HepG2 (cell line): ENCODE results near the gene CDH23. TPM values are rescaled to one million over a fixed set of nuclear protein-coding genes. Genes with fewer than 3 reads are reported as not detected.

Experiments used
- ATAC-seq: fragments of 200-7000 bp; cut with Tn5 transposase; 3 replicates; pipeline ENCODE4 v1.9.1; 2020; ENCODE audit warnings: mild to moderate bottlenecking, moderate library complexity
- BruUV-seq: library from RNA; stranded (reverse); fragments of 400-500 nt; replicated peaks from 2 replicates; lab custom pipeline; 2021; lab: Mats Ljungman, UMichigan
- CTCF ChIA-PET: fragments of 300-600 bp; formaldehyde crosslinking; extraction: SDS; loops from one replicate; lab custom pipeline; 2021; ENCODE audit warnings: low total read pairs, inconsistent platforms, low intra/inter-chr PET ratio; lab: Yijun Ruan, JAX
- POLR2A ChIA-PET: fragments of 350-600 bp; sonication (Branson Sonifier 250); formaldehyde crosslinking; loops from one replicate; lab custom pipeline; 2020; ENCODE audit warnings: antibody characterized with exemption, inconsistent platforms; lab: Yijun Ruan, JAX
- DNase-seq: peaks from one replicate; pipeline ENCODE4 v3.0.0-alpha.2; 2015; ENCODE audit warnings: low spot score
- FAIRE-seq: peaks from 3 replicates; lab custom pipeline; 2011; peaks lifted over from hg19 to GRCh38; lab: Jason Lieb, UNC
- H2AFZ ChIP-seq: one replicate; pipeline ENCODE4 v1.6.1; 2011; ENCODE audit warnings: low read length, inconsistent platforms
- H3K27ac ChIP-seq: fragments of 300-600 bp; 3 replicates; pipeline ENCODE4 v1.8.0; 2011; ENCODE audit warnings: mixed run types, mild to moderate bottlenecking, mixed read lengths, low read length, inconsistent platforms; ENCODE audit not compliant: insufficient read depth; ENCODE audit errors: extremely low read length
- H3K27me3 ChIP-seq, 2 experiments: fragments of 200-600 bp in 1 of 2; 2 replicates in 1 of 2; 3 replicates in 1 of 2; pipeline versions ENCODE4 v1.6.0 to v1.8.0; 2011; ENCODE audit warnings: low read length in 2 of 2, mild to moderate bottlenecking in 2 of 2, moderate library complexity in 2 of 2, inconsistent platforms in 1 of 2; ENCODE audit not compliant: insufficient read depth in 2 of 2, control insufficient read depth in 1 of 2
- H3K36me3 ChIP-seq, 2 experiments: fragments of 200-600 bp in 1 of 2; replicated peaks in 1 of 2; 2 replicates in 1 of 2; 3 replicates in 1 of 2; pipeline versions ENCODE4 v1.5.1 to v1.8.0; 2011; ENCODE audit warnings: low read length in 2 of 2, inconsistent platforms in 1 of 2; ENCODE audit not compliant: insufficient read depth in 2 of 2, control insufficient read depth in 1 of 2
- H3K4me1 ChIP-seq: 2 replicates; pipeline ENCODE4 v1.5.1; 2012; ENCODE audit warnings: low read length, inconsistent platforms; ENCODE audit not compliant: insufficient read depth
- H3K4me2 ChIP-seq: 2 replicates; pipeline ENCODE4 v1.6.0; 2011; ENCODE audit warnings: low read depth, low read length, inconsistent platforms
- H3K4me3 ChIP-seq, 3 experiments: fragments of 200-600 bp in 1 of 3; sonication (generic), shearing (Covaris generic) in 1 of 3; replicated peaks in 1 of 3; 2 replicates each; pipeline ENCODE4 v1.5.1; 2011 to 2016; ENCODE audit warnings: low read length in 3 of 3, inconsistent platforms in 2 of 3, low read depth in 2 of 3, mild to moderate bottlenecking in 2 of 3, control low read depth in 1 of 3, mixed read lengths in 1 of 3; ENCODE audit not compliant: insufficient read depth in 1 of 3
- H3K79me2 ChIP-seq: one replicate; pipeline ENCODE4 v1.6.1; 2011; ENCODE audit warnings: low read length, inconsistent platforms; ENCODE audit not compliant: insufficient read depth
- H3K9ac ChIP-seq: 2 replicates; pipeline ENCODE4 v1.6.0; 2011; ENCODE audit warnings: mild to moderate bottlenecking, low read depth, low read length, inconsistent platforms; ENCODE audit not compliant: insufficient read depth
- H3K9me3 ChIP-seq: 2 replicates; pipeline ENCODE4 v1.5.1; 2012; ENCODE audit warnings: mild to moderate bottlenecking, low read length
- H4K20me1 ChIP-seq: 2 replicates; pipeline ENCODE4 v1.6.0; 2011; ENCODE audit warnings: inconsistent platforms, mild to moderate bottlenecking, low read length, moderate library complexity; ENCODE audit not compliant: insufficient read depth
- HNF4A ChIP-seq: sonication (generic); formaldehyde crosslinking; IDR thresholded peaks from 2 replicates; pipeline ENCODE4 v1.4.0; 2020; ENCODE audit warnings: missing genetic modification reagents
- KLF12 ChIP-seq: sonication (generic); formaldehyde crosslinking; IDR thresholded peaks from 2 replicates; pipeline ENCODE4 v1.4.0; 2020; ENCODE audit warnings: missing genetic modification reagents, borderline replicate concordance
- MAFF ChIP-seq: IDR thresholded peaks from 2 replicates; pipeline ENCODE4 v1.6.1; 2011; ENCODE audit warnings: low read depth, low read length, improper control_type of control experiment
- MAFK ChIP-seq, 2 experiments: IDR thresholded peaks in 1 of 2; conservative IDR thresholded peaks in 1 of 2; 2 replicates each; pipeline ENCODE4 v1.6.1; 2011; ENCODE audit warnings: improper control_type of control experiment in 2 of 2, low read length in 2 of 2
- MLX ChIP-seq: IDR thresholded peaks from 2 replicates; pipeline ENCODE4 v1.6.1; 2016
- SOX13 ChIP-seq, 3 experiments: fragments of 450-650 bp in 1 of 3; sonication (generic) in 1 of 3; formaldehyde crosslinking in 1 of 3; IDR thresholded peaks in 2 of 3; conservative IDR thresholded peaks in 1 of 3; 2 replicates each; pipeline versions ENCODE4 v1.5.0 to v1.6.1; 2016 to 2020; ENCODE audit warnings: antibody characterized with exemption in 1 of 3, mild to moderate bottlenecking in 1 of 3, missing compliant biosample characterization in 1 of 3, missing genetic modification reagents in 1 of 3, moderate library complexity in 1 of 3
- SOX5 ChIP-seq: IDR thresholded peaks from 2 replicates; pipeline ENCODE4 v1.6.1; 2016; ENCODE audit warnings: borderline replicate concordance
- SOX6 ChIP-seq, 2 experiments: fragments of 450-650 bp in 1 of 2; sonication (generic) in 1 of 2; formaldehyde crosslinking in 1 of 2; IDR thresholded peaks; 2 replicates each; pipeline versions ENCODE4 v1.4.0 to v1.6.1; 2017 to 2020; ENCODE audit warnings: antibody characterized with exemption in 1 of 2, mild to moderate bottlenecking in 1 of 2, missing genetic modification reagents in 1 of 2
- ZBTB25 ChIP-seq: IDR thresholded peaks from 2 replicates; pipeline ENCODE4 v1.6.1; 2018; ENCODE audit warnings: missing genetic modification reagents
- ZNF292 ChIP-seq: sonication (generic); formaldehyde crosslinking; IDR thresholded peaks from 2 replicates; pipeline ENCODE4 v1.8.1; 2022; ENCODE audit warnings: mild to moderate bottlenecking, low read depth, missing genetic modification reagents, borderline replicate concordance
- ZNF501 ChIP-seq: sonication (generic); formaldehyde crosslinking; IDR thresholded peaks from 2 replicates; pipeline ENCODE4 v1.5.1; 2020; ENCODE audit warnings: mild to moderate bottlenecking, moderate library complexity, missing genetic modification reagents
- WGBS: methylation state at CpG from one replicate; pipeline ENCODE4 v1.1.6; 2017; ENCODE audit warnings: low lambda C conversion rate; 5-methylcytosine and 5-hydroxymethylcytosine counted together
- in situ Hi-C: cut with HindIII; loops from 2 replicates; pipeline ENCODE4 v1.10.0; 2017; ENCODE audit warnings: low pct_unique_long_range_greater_than_20kb; ENCODE audit not compliant: extremely low pct_ligation_motif_present
- intact Hi-C: fragments of 100-400 bp; cut with micrococcal nuclease; formaldehyde crosslinking; loops from one replicate; pipeline ENCODE4 v1.10.0; 2022; ENCODE audit not compliant: unreplicated experiment
- polyA plus RNA-seq, 8 experiments: library from polyadenylated mRNA; depleted of rRNA in 3 of 8; stranded (reverse) in 7 of 8; unstranded in 1 of 8; fragments of >200 nt; fragmentation: Illumina TruSeq in 4 of 8; extraction: Trizol in 4 of 8; gene quantifications; 2 replicates each; pipeline versions ENCODE4 v1.2.1 to v1.2.3, GENCODE V29; 2011 to 2016; ENCODE audit warnings: low read depth in 4 of 8, missing spikeins in 1 of 8, mixed read lengths in 1 of 8; ENCODE audit not compliant: insufficient read depth in 1 of 8
- total RNA-seq, 5 experiments: library from RNA; depleted of rRNA; stranded (reverse); fragments of >200 nt; fragmentation: Illumina TruSeq; extraction: Trizol; gene quantifications; 2 replicates each; pipeline ENCODE4 v1.2.3, GENCODE V29; 2016; ENCODE audit warnings: low read depth in 1 of 5
- TF ChIP-seq, protein P1 (sequence below): sonication (generic); formaldehyde crosslinking; IDR thresholded peaks from 2 replicates; pipeline ENCODE4 v1.5.0; 2020; ENCODE audit warnings: missing genetic modification reagents
- TF ChIP-seq, protein P2 (sequence below): sonication (generic); formaldehyde crosslinking; IDR thresholded peaks from 2 replicates; pipeline ENCODE4 v1.4.0; 2020; ENCODE audit warnings: low read depth, mild to moderate bottlenecking, missing genetic modification reagents

CDH23 gene
- total and polyA plus RNA-seq, 2 of the 13 experiments (the other 11 are each of a cell fraction or from before 2014, with no cell fraction given) = 0.13 TPM; not detected in 1

DNA sequence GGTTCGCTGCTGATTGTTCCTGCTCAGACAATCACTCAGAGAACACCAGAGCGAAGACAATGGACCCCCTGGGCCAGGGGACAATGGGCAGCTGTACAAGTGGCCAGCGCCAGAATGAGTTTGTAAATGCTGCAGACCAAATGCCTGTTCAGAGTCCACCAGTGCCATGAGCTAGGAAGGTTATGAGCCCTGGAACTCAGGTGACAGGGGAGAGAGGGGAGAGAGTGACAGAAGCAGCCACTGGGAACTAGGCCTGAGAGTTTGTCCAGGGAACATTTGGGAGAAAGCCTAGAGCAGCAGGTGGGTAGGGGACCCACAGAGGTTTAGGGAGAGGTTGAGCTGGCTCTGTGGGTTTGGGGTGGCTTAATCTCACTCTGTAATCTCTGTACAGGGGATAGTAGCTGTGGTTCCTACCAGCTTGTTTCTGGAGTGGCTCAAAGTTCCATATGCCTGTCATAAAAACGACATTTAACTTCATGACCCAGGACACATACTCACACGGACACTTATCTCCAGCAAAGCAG, 262.5 kb downstream of the CDH23 start:
- FAIRE-seq (peak; percentile 42), ATAC-seq (peak; percentile 83)
- CTCF ChIA-PET = no interaction called here

GRCh38 chr10:71659737-71660136, 263.0 kb downstream of the CDH23 start:
- Histone ChIP-seq H3K9ac (no peak overlapping the region), H4K20me1 (no peaks in the 10 kb centered on the region), H3K36me3 (no peaks in the 10 kb centered on the region), H3K4me2 (no peak overlapping the region), H3K79me2 (no peaks in the 10 kb centered on the region), H3K9me3 (no peaks in the 10 kb centered on the region)
- CTCF ChIA-PET = no interaction called here
- no peak for FAIRE-seq
- TF ChIP-seq, protein P1, sequence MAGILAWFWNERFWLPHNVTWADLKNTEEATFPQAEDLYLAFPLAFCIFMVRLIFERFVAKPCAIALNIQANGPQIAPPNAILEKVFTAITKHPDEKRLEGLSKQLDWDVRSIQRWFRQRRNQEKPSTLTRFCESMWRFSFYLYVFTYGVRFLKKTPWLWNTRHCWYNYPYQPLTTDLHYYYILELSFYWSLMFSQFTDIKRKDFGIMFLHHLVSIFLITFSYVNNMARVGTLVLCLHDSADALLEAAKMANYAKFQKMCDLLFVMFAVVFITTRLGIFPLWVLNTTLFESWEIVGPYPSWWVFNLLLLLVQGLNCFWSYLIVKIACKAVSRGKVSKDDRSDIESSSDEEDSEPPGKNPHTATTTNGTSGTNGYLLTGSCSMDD (CRISPR knock-in tag) = no peak
- TF ChIP-seq MAFF (peak; percentile 63), KLF12 (CRISPR knock-in tag) (no peak), MAFK (conservative IDR thresholded peaks at IDR 0.05 in 1 of 2, IDR thresholded peaks at IDR 0.05 in 1 of 2; ENCODE audit: low read length in 2 of 2) (peak; percentile 48 to 84; a peak in 3 of 4 replicates), ZBTB25 (CRISPR knock-in tag) (no peak)
- TF ChIP-seq, protein P2, sequence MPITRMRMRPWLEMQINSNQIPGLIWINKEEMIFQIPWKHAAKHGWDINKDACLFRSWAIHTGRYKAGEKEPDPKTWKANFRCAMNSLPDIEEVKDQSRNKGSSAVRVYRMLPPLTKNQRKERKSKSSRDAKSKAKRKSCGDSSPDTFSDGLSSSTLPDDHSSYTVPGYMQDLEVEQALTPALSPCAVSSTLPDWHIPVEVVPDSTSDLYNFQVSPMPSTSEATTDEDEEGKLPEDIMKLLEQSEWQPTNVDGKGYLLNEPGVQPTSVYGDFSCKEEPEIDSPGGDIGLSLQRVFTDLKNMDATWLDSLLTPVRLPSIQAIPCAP (CRISPR knock-in tag) = no peak
- TF ChIP-seq, all 625 proteins: peak for 2
- DNase-seq = no peak
- Histone ChIP-seq H3K27me3 (peaks cover 2 to 5% of the 10 kb centered on the region in 2 experiments; a peak in 3 of 5 replicates), H3K4me3 (no peak overlapping the region), H2AFZ (no peak overlapping the region), H3K4me1 (peaks cover 22% of the 10 kb centered on the region), H3K27ac (no peak overlapping the region)
- ATAC-seq = no peak
- no TSS peak for BruUV-seq
- in situ Hi-C loops = no loop called here
- 62% methylated on average over 10 of the region's 10 CpGs for WGBS
- POLR2A ChIA-PET = interaction anchor here (0.9 kb wide), 1 partner anchor 21 kb away, joined by 4 read pairs; no protein-coding TSS in a partner anchor
- intact Hi-C loops = no loop called here

More for the DNA sequence above, 262.5 kb downstream of the CDH23 start:
- in situ Hi-C loops = no loop called here
- Histone ChIP-seq H3K9ac (no peak overlapping the region), H3K4me1 (peaks cover 26% of the 10 kb centered on the region), H4K20me1 (no peaks in the 10 kb centered on the region), H3K79me2 (no peaks in the 10 kb centered on the region), H2AFZ (no peak overlapping the region), H3K27me3 (peaks cover 5% of the 10 kb centered on the region in 2 experiments; a peak in 3 of 5 replicates), H3K36me3 (no peaks in the 10 kb centered on the region), H3K27ac (no peak overlapping the region), H3K9me3 (no peaks in the 10 kb centered on the region), H3K4me2 (peak overlapping the region; percentile 50; the same call in 1 of the 2 replicates), H3K4me3 (no peak overlapping the region; a peak in 1 of 6 replicates)
- TF ChIP-seq SOX5 (peak; percentile 88), ZNF501 (CRISPR knock-in tag) (no peak), HNF4A (peak; percentile 65), SOX6 (IDR thresholded peaks at IDR 0.05) (no peak), SOX6 (CRISPR knock-in tag; IDR thresholded peaks at IDR 0.05) (peak; percentile 81), MLX (CRISPR knock-in tag) (no peak), SOX13 (IDR thresholded peaks at IDR 0.05) (peak; percentile 66; the same call in 1 of the 2 replicates), SOX13 (CRISPR knock-in tag; conservative IDR thresholded peaks at IDR 0.05 in 1 of 2, IDR thresholded peaks at IDR 0.05 in 1 of 2) (peak in 1 of 2 experiments; percentile 86; a peak in 2 of 4 replicates), ZNF292 (CRISPR knock-in tag) (peak; percentile 29; the same call in 1 of the 2 replicates)
- peak; percentile 31 for DNase-seq
- no TSS peak for BruUV-seq
- POLR2A ChIA-PET = interaction anchor here (0.9 kb wide), 1 partner anchor 20 kb away, joined by 4 read pairs; no protein-coding TSS in a partner anchor
- intact Hi-C loops = no loop called here
- WGBS = 0% methylated on average over 4 of the region's 5 CpGs
